Measurements from ENCODE around the gene APOB. TPM values are rescaled to one million over a fixed set of nuclear protein-coding genes. Genes with fewer than 3 reads are reported as not detected.

APOB gene
- total and polyA plus RNA-seq, 2 of the 13 experiments (the other 11 are each of a cell fraction or from before 2014, with no cell fraction given), result 1,569 to 2,515 TPM

DNA sequence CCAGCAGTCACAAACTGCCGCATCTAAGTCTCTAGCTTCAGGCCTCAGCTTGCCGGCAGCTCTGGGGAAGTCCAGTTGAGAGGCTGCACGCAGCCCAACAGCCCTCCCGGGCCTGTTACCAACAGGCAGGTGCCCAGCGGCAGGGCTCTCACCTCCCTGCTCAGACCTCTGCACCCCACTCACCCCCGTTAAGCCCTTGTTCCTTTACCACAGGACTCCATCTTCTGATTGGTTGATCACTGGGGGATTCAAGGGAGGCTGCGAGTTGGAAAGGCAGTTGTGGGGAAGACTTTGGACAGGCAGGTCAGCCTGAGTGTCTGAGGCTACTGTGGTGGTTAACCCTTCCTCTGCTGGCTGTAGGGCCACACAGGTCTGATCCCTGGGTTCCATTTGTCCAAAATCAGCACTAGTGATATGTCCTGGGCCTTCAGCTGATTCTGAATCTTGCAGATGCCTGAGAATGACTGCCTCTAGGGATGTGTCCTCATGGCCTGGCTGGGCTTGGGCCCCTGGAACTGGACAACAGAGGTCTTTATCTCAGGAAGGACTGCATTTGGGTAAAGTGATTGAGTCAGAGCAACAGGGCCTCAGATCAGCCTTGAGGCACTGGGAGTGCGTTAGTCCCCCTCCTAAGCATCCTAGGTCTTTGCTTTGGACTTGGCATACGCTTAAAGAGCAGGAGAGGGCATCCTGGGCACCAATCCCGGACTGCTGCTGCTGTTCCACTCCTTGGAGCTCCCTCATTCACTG is 88.4 kb downstream of the APOB start:
- Histone ChIP-seq H3K27me3 (ENCODE audit: control insufficient read depth in 1 of 2, insufficient read depth in 2 of 2, low read length in 2 of 2) (peaks cover 0 to 28% of the 10 kb centered on the region in 2 experiments; a peak in 4 of 5 replicates), H3K4me3 (replicated peaks in 1 of 3; ENCODE audit: insufficient read depth in 1 of 3, low read depth in 2 of 3, low read length in 3 of 3) (peak overlapping the region in 2 of 3 experiments; percentile 8 to 52; a peak in 1 of 6 replicates), H3K27ac (ENCODE audit: extremely low read length, insufficient read depth, low read length) (no peak overlapping the region), H4K20me1 (ENCODE audit: insufficient read depth, low read length) (no peaks in the 10 kb centered on the region), H3K9me3 (ENCODE audit: low read length) (no peaks in the 10 kb centered on the region), H3K36me3 (replicated peaks in 1 of 2; ENCODE audit: control insufficient read depth in 1 of 2, insufficient read depth in 2 of 2, low read length in 2 of 2) (no peaks in the 10 kb centered on the region), H3K9ac (ENCODE audit: insufficient read depth, low read depth, low read length) (no peak overlapping the region), H3K4me2 (ENCODE audit: low read depth, low read length) (peak overlapping the region; percentile 73), H3K4me1 (ENCODE audit: insufficient read depth, low read length) (peaks cover 24% of the 10 kb centered on the region), H2AFZ (ENCODE audit: low read length) (peak overlapping the region; percentile 46), H3K79me2 (ENCODE audit: insufficient read depth, low read length) (no peaks in the 10 kb centered on the region)
- POLR2A ChIA-PET, result no interaction called here
- ATAC-seq (peak; percentile 88), DNase-seq (ENCODE audit: low spot score) (peak; percentile 49), FAIRE-seq (peak; percentile 88)
- CTCF ChIA-PET (ENCODE audit: low intra/inter-chr PET ratio, low total read pairs), result no interaction called here
- BruUV-seq (replicated peaks), result no TSS peak
- in situ Hi-C loops (cut with HindIII; ENCODE audit: extremely low pct_ligation_motif_present, low pct_unique_long_range_greater_than_20kb), result loop anchor here (25.0 kb wide), 1 partner anchor 293 kb away; the partner anchor contains the start of genes GDF7 and HS1BP3
- intact Hi-C loops (cut with micrococcal nuclease; ENCODE audit: unreplicated experiment), result no loop called here
- 13% methylated on average over 8 of the region's 10 CpGs for WGBS (ENCODE audit: low lambda C conversion rate)
- TF ChIP-seq ZNF83 (CRISPR knock-in tag; IDR thresholded peaks at IDR 0.05; ENCODE audit: borderline replicate concordance), result no peak
- 0 out of 2 replicates have a peak, but pooled peaks have one; percentile 80 for TF ChIP-seq SMAD1 (CRISPR knock-in tag; IDR thresholded peaks at IDR 0.05; ENCODE audit: borderline replicate concordance, low read depth)
- TF ChIP-seq, protein P1, sequence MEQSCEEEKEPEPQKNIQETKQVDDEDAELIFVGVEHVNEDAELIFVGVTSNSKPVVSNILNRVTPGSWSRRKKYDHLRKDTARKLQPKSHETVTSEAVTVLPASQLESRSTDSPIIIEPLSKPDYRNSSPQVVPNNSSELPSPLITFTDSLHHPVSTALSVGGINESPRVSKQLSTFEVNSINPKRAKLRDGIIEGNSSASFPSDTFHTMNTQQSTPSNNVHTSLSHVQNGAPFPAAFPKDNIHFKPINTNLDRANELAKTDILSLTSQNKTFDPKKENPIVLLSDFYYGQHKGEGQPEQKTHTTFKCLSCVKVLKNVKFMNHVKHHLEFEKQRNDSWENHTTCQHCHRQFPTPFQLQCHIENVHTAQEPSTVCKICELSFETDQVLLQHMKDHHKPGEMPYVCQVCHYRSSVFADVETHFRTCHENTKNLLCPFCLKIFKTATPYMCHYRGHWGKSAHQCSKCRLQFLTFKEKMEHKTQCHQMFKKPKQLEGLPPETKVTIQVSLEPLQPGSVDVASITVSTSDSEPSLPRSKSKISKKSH (CRISPR knock-in tag; IDR thresholded peaks at IDR 0.05; ENCODE audit: borderline replicate concordance), result no peak
- 0 out of 2 replicates have a peak, but pooled peaks have one; percentile 40 for TF ChIP-seq POGZ (CRISPR knock-in tag; IDR thresholded peaks at IDR 0.05)
- TF ChIP-seq NFYB (CRISPR knock-in tag; IDR thresholded peaks at IDR 0.05), result peak; percentile 71
- no peak for TF ChIP-seq ZNF180 (CRISPR knock-in tag; IDR thresholded peaks at IDR 0.05; ENCODE audit: borderline replicate concordance, low read depth)
- no peak for TF ChIP-seq PTBP1 (IDR thresholded peaks at IDR 0.05; ENCODE audit: low read depth, low read length, poor library complexity, severe bottlenecking)
- no peak for TF ChIP-seq ZNF839 (CRISPR knock-in tag; IDR thresholded peaks at IDR 0.05; ENCODE audit: borderline replicate concordance)
- peak; percentile 61; the same call in 1 of the 2 replicates for TF ChIP-seq ZMYM4 (CRISPR knock-in tag; IDR thresholded peaks at IDR 0.05)
- TF ChIP-seq TGIF2 (CRISPR knock-in tag; IDR thresholded peaks at IDR 0.05), result 0 out of 2 replicates have a peak, but pooled peaks have one; percentile 19
- no peak for TF ChIP-seq HOXA5 (CRISPR knock-in tag; IDR thresholded peaks at IDR 0.05)
- TF ChIP-seq ZNF331 (CRISPR knock-in tag; IDR thresholded peaks at IDR 0.05), result peak; percentile 27; the same call in 1 of the 2 replicates
- peak; percentile 98 for TF ChIP-seq ZNF652 (CRISPR knock-in tag; IDR thresholded peaks at IDR 0.05; ENCODE audit: borderline replicate concordance, low read depth)
- TF ChIP-seq, protein P2, sequence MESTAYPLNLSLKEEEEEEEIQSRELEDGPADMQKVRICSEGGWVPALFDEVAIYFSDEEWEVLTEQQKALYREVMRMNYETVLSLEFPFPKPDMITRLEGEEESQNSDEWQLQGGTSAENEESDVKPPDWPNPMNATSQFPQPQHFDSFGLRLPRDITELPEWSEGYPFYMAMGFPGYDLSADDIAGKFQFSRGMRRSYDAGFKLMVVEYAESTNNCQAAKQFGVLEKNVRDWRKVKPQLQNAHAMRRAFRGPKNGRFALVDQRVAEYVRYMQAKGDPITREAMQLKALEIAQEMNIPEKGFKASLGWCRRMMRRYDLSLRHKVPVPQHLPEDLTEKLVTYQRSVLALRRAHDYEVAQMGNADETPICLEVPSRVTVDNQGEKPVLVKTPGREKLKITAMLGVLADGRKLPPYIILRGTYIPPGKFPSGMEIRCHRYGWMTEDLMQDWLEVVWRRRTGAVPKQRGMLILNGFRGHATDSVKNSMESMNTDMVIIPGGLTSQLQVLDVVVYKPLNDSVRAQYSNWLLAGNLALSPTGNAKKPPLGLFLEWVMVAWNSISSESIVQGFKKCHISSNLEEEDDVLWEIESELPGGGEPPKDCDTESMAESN (CRISPR knock-in tag; conservative IDR thresholded peaks at IDR 0.05), result 0 out of 2 replicates have a peak, but pooled peaks have one; percentile 27
- TF ChIP-seq GATAD2A (CRISPR knock-in tag; IDR thresholded peaks at IDR 0.05), result 0 out of 2 replicates have a peak, but pooled peaks have one; percentile 29
- TF ChIP-seq ZSCAN30 (CRISPR knock-in tag; IDR thresholded peaks at IDR 0.05), result no peak
- TF ChIP-seq ZNF598 (CRISPR knock-in tag; IDR thresholded peaks at IDR 0.05; ENCODE audit: borderline replicate concordance), result 0 out of 2 replicates have a peak, but pooled peaks have one; percentile 64
- peak; percentile 46; the same call in 1 of the 2 replicates for TF ChIP-seq ZNF572 (CRISPR knock-in tag; IDR thresholded peaks at IDR 0.05)
- no peak; the same call in none of the 2 replicates for TF ChIP-seq HIVEP1 (CRISPR knock-in tag; IDR thresholded peaks at IDR 0.05)
- TF ChIP-seq FOXM1 (CRISPR knock-in tag; IDR thresholded peaks at IDR 0.05), result no peak
- peak; percentile 41; the same call in 1 of the 2 replicates for TF ChIP-seq KDM5B (CRISPR knock-in tag; IDR thresholded peaks at IDR 0.05; ENCODE audit: borderline replicate concordance)
- TF ChIP-seq ZNF883 (CRISPR knock-in tag; IDR thresholded peaks at IDR 0.05; ENCODE audit: not compliant biosample characterization), result peak; percentile 29

Data from HepG2 (cell line).